Mesendoderm (in vitro differentiated cells): ENCODE measurements around the gene ERC1.
A peak's percentile ranks its signal among the peaks of the same experiment; 100 is the strongest.

Experiments
- DNase-seq: peaks from one replicate; pipeline ENCODE4 v3.0.0; 2013
- H2AK5ac ChIP-seq: 2 replicates; pipeline ENCODE4 v1.6.1; 2013; ENCODE audit warnings: low read length, inconsistent platforms
- H2BK120ac ChIP-seq: 2 replicates; pipeline ENCODE4 v1.6.1; 2013; ENCODE audit warnings: low read depth, mild to moderate bottlenecking, low read length, moderate library complexity, mixed read lengths
- H2BK15ac ChIP-seq: replicated peaks from 2 replicates; pipeline ENCODE4 v1.6.1; 2013; ENCODE audit warnings: low read depth, mild to moderate bottlenecking, moderate library complexity
- H2BK5ac ChIP-seq: 2 replicates; pipeline ENCODE4 v1.6.1; 2013; ENCODE audit warnings: low read length, inconsistent platforms
- H3K18ac ChIP-seq: 2 replicates; pipeline ENCODE4 v1.6.1; 2013; ENCODE audit warnings: mild to moderate bottlenecking, low read length, mixed read lengths
- H3K23ac ChIP-seq: one replicate; pipeline ENCODE4 v1.6.1; 2013; ENCODE audit warnings: low read length
- H3K27ac ChIP-seq: 2 replicates; pipeline ENCODE4 v1.5.1; 2013; ENCODE audit warnings: low read depth, mild to moderate bottlenecking, inconsistent platforms, low read length, moderate library complexity
- H3K27me3 ChIP-seq: 2 replicates; pipeline ENCODE4 v1.6.1; 2013; ENCODE audit warnings: low read length, control low read depth, mild to moderate bottlenecking, inconsistent platforms; ENCODE audit not compliant: insufficient read depth, poor library complexity
- H3K36me3 ChIP-seq: 2 replicates; pipeline ENCODE4 v1.6.1; 2013; ENCODE audit warnings: low read length, inconsistent platforms; ENCODE audit not compliant: control insufficient read depth, insufficient read depth
- H3K4ac ChIP-seq: one replicate; pipeline ENCODE4 v1.6.1; 2013; ENCODE audit warnings: low read depth, mild to moderate bottlenecking, low read length, moderate library complexity
- H3K4me1 ChIP-seq: 2 replicates; pipeline ENCODE4 v1.6.1; 2013; ENCODE audit warnings: low read depth, low read length, inconsistent platforms; ENCODE audit not compliant: control insufficient read depth
- H3K4me2 ChIP-seq: 2 replicates; pipeline ENCODE4 v1.6.1; 2013; ENCODE audit warnings: low read length
- H3K4me3 ChIP-seq: 2 replicates; pipeline ENCODE4 v1.5.1; 2013; ENCODE audit warnings: mild to moderate bottlenecking, low read length
- H3K56ac ChIP-seq: one replicate; pipeline ENCODE4 v1.6.1; 2013; ENCODE audit warnings: low read length
- H3K79me1 ChIP-seq: 2 replicates; pipeline ENCODE4 v1.6.1; 2013; ENCODE audit warnings: low read length, inconsistent platforms
- H3K79me2 ChIP-seq: 2 replicates; pipeline ENCODE4 v1.6.1; 2013; ENCODE audit warnings: mild to moderate bottlenecking, low read length; ENCODE audit not compliant: control insufficient read depth, insufficient read depth
- H3K9ac ChIP-seq: 2 replicates; pipeline ENCODE4 v1.6.1; 2013; ENCODE audit warnings: low read length, inconsistent platforms
- H4K5ac ChIP-seq: one replicate; pipeline ENCODE4 v1.6.1; 2013; ENCODE audit warnings: low read length
- H4K8ac ChIP-seq: one replicate; pipeline ENCODE4 v1.6.1; 2013; ENCODE audit warnings: low read depth, mild to moderate bottlenecking, control low read depth, low read length, moderate library complexity
- WGBS: extraction: QIAGEN DNeasy Blood & Tissue Kit; methylation state at CpG from one replicate; pipeline ENCODE4 v1.1.7; 2013; ENCODE audit warnings: low lambda C conversion rate, missing lambda C conversion rate; ENCODE audit not compliant: insufficient coverage; ENCODE audit errors: extremely low coverage; 5-methylcytosine and 5-hydroxymethylcytosine counted together

ERC1 gene

GRCh38 chr12:1325666-1326065, 334.6 kb downstream of the ERC1 start:
- Histone ChIP-seq H2BK120ac (no peak overlapping the region), H4K5ac (no peak overlapping the region), H3K27me3 (no peaks in the 10 kb centered on the region), H3K27ac (no peak overlapping the region), H3K9ac (no peak overlapping the region), H2BK5ac (no peak overlapping the region), H3K79me2 (no peaks in the 10 kb centered on the region), H4K8ac (no peak overlapping the region), H3K36me3 (no peaks in the 10 kb centered on the region), H3K4ac (no peak overlapping the region), H3K4me3 (no peak overlapping the region), H3K79me1 (no peaks in the 10 kb centered on the region), H3K23ac (no peak overlapping the region), H3K4me1 (peaks cover 4% of the 10 kb centered on the region), H3K56ac (no peak overlapping the region), H3K4me2 (no peak overlapping the region), H3K18ac (no peak overlapping the region), H2AK5ac (no peak overlapping the region), H2BK15ac (no peak overlapping the region)
- no peak for DNase-seq
- WGBS = no CpG with 5 or more reads among the region's 1 CpG

GRCh38 chr12:1326258-1326657, 335.2 kb downstream of the ERC1 start:
- Histone ChIP-seq H2AK5ac (no peak overlapping the region), H2BK15ac (peak overlapping the region; percentile 74), H3K4me2 (no peak overlapping the region), H3K79me2 (no peaks in the 10 kb centered on the region), H3K9ac (no peak overlapping the region), H4K8ac (no peak overlapping the region), H3K79me1 (no peaks in the 10 kb centered on the region), H3K23ac (no peak overlapping the region), H3K4me1 (peaks cover 4% of the 10 kb centered on the region), H3K18ac (no peak overlapping the region), H3K4me3 (no peak overlapping the region), H2BK5ac (no peak overlapping the region), H3K4ac (no peak overlapping the region), H3K36me3 (no peaks in the 10 kb centered on the region), H2BK120ac (no peak overlapping the region), H3K27ac (no peak overlapping the region), H3K56ac (no peak overlapping the region), H3K27me3 (no peaks in the 10 kb centered on the region), H4K5ac (no peak overlapping the region)
- no peak for DNase-seq
- no CpG with 5 or more reads among the region's 2 CpGs for WGBS

GRCh38 chr12:1328391-1328790, 337.4 kb downstream of the ERC1 start:
- H3K27me3 ChIP-seq = no peaks in the 10 kb centered on the region
- no peak overlapping the region for H3K4me2 ChIP-seq
- no CpG with 5 or more reads among the region's 8 CpGs for WGBS
- H3K56ac ChIP-seq = no peak overlapping the region
- H2BK5ac ChIP-seq = no peak overlapping the region
- H2BK15ac ChIP-seq = no peak overlapping the region
- H3K23ac ChIP-seq = no peak overlapping the region
- no peak overlapping the region for H3K27ac ChIP-seq
- H3K4me3 ChIP-seq = no peak overlapping the region
- H2BK120ac ChIP-seq = no peak overlapping the region
- peaks cover 4% of the 10 kb centered on the region for H3K4me1 ChIP-seq
- H3K9ac ChIP-seq = no peak overlapping the region
- H3K4ac ChIP-seq = no peak overlapping the region
- DNase-seq = no peak
- H4K5ac ChIP-seq = no peak overlapping the region
- no peak overlapping the region for H3K18ac ChIP-seq
- no peak overlapping the region for H2AK5ac ChIP-seq
- H4K8ac ChIP-seq = no peak overlapping the region
- H3K79me2 ChIP-seq = no peaks in the 10 kb centered on the region
- H3K36me3 ChIP-seq = no peaks in the 10 kb centered on the region
- no peaks in the 10 kb centered on the region for H3K79me1 ChIP-seq

- H3K4me3 ChIP-seq = no peak overlapping the region
- H3K9ac ChIP-seq = no peak overlapping the region
- H3K27me3 ChIP-seq = no peaks in the 10 kb centered on the region
- no peak overlapping the region for H3K23ac ChIP-seq
- no peaks in the 10 kb centered on the region for H3K4me1 ChIP-seq
- H2BK5ac ChIP-seq = no peak overlapping the region
- H3K56ac ChIP-seq = no peak overlapping the region
- H3K4me2 ChIP-seq = no peak overlapping the region
- no peak overlapping the region for H2BK120ac ChIP-seq
- H3K79me2 ChIP-seq = no peaks in the 10 kb centered on the region
- no peak overlapping the region for H2AK5ac ChIP-seq
- WGBS = no CpG with 5 or more reads among the region's 2 CpGs
- no peak overlapping the region for H3K18ac ChIP-seq
- H4K5ac ChIP-seq = no peak overlapping the region
- no peak overlapping the region for H4K8ac ChIP-seq
- no peaks in the 10 kb centered on the region for H3K36me3 ChIP-seq
- no peak overlapping the region for H3K4ac ChIP-seq
- no peak overlapping the region for H3K27ac ChIP-seq
- DNase-seq = no peak
- H2BK15ac ChIP-seq = no peak overlapping the region
- H3K79me1 ChIP-seq = no peaks in the 10 kb centered on the region
Measured at GRCh38 chr12:1329784-1330476, 338.9 kb downstream of the ERC1 start.

- no peak overlapping the region for H3K18ac ChIP-seq
- no peak overlapping the region for H2BK120ac ChIP-seq
- WGBS = no CpG with 5 or more reads among the region's 1 CpG
- no peaks in the 10 kb centered on the region for H3K79me1 ChIP-seq
- H3K79me2 ChIP-seq = no peaks in the 10 kb centered on the region
- H3K23ac ChIP-seq = no peak overlapping the region
- H3K4me1 ChIP-seq = no peaks in the 10 kb centered on the region
- no peak overlapping the region for H3K4ac ChIP-seq
- DNase-seq = no peak
- no peak overlapping the region for H3K9ac ChIP-seq
- H4K5ac ChIP-seq = no peak overlapping the region
- H2AK5ac ChIP-seq = no peak overlapping the region
- no peak overlapping the region for H3K4me2 ChIP-seq
- H2BK5ac ChIP-seq = no peak overlapping the region
- no peak overlapping the region for H2BK15ac ChIP-seq
- H4K8ac ChIP-seq = no peak overlapping the region
- H3K27me3 ChIP-seq = no peaks in the 10 kb centered on the region
- no peak overlapping the region for H3K56ac ChIP-seq
- H3K4me3 ChIP-seq = no peak overlapping the region
- H3K27ac ChIP-seq = no peak overlapping the region
- H3K36me3 ChIP-seq = no peaks in the 10 kb centered on the region
Measured at GRCh38 chr12:1330477-1330827, 339.4 kb downstream of the ERC1 start.

- Histone ChIP-seq H4K8ac (no peak overlapping the region), H2AK5ac (no peak overlapping the region), H2BK15ac (no peak overlapping the region), H3K36me3 (no peaks in the 10 kb centered on the region), H3K9ac (no peak overlapping the region), H3K4me3 (no peak overlapping the region), H3K56ac (no peak overlapping the region), H4K5ac (no peak overlapping the region), H3K4me2 (no peak overlapping the region), H3K4me1 (no peaks in the 10 kb centered on the region), H3K79me2 (no peaks in the 10 kb centered on the region), H3K18ac (no peak overlapping the region), H2BK120ac (no peak overlapping the region), H3K27me3 (no peaks in the 10 kb centered on the region), H3K27ac (no peak overlapping the region), H3K4ac (no peak overlapping the region), H3K23ac (no peak overlapping the region), H2BK5ac (no peak overlapping the region), H3K79me1 (no peaks in the 10 kb centered on the region)
- WGBS = no CpG with 5 or more reads among the region's 3 CpGs
- no peak for DNase-seq
Measured at GRCh38 chr12:1332327-1332726, 341.3 kb downstream of the ERC1 start.
